HepG2 (cell line): ENCODE results near the gene MAP1LC3B. TPM values are rescaled to one million over a fixed set of nuclear protein-coding genes. Genes with fewer than 3 reads are reported as not detected.

Experiments used
- BRD4 ChIP-seq: sonication (generic); formaldehyde crosslinking; IDR thresholded peaks from 2 replicates; pipeline ENCODE4 v1.4.0; 2020; ENCODE audit warnings: missing genetic modification reagents
- HOXA9 ChIP-seq: sonication (generic); formaldehyde crosslinking; IDR thresholded peaks from 2 replicates; pipeline ENCODE4 v1.8.1; 2022; ENCODE audit warnings: missing genetic modification reagents, mild to moderate bottlenecking, moderate library complexity, borderline replicate concordance
- MBNL3 ChIP-seq: fragments of 250-450 bp; sonication (Bioruptor Pico); conservative IDR thresholded peaks from 2 replicates; pipeline ENCODE4 v1.8.0; 2022; ENCODE audit warnings: mild to moderate bottlenecking, inconsistent platforms
- MLX ChIP-seq: IDR thresholded peaks from 2 replicates; pipeline ENCODE4 v1.6.1; 2016
- SATB2 ChIP-seq: sonication (generic); formaldehyde crosslinking; IDR thresholded peaks from 2 replicates; pipeline ENCODE4 v1.5.0; 2020; ENCODE audit warnings: missing genetic modification reagents
- TEF ChIP-seq: sonication (generic); formaldehyde crosslinking; IDR thresholded peaks from 2 replicates; pipeline ENCODE4 v1.5.0; 2020; ENCODE audit warnings: missing genetic modification reagents
- THAP9 ChIP-seq: sonication (generic); formaldehyde crosslinking; IDR thresholded peaks from 2 replicates; pipeline ENCODE4; 2020; ENCODE audit warnings: missing genetic modification reagents, mild to moderate bottlenecking, borderline replicate concordance
- ZBTB40 ChIP-seq, 2 experiments: fragments of 450-650 bp in 1 of 2; sonication (generic) in 1 of 2; formaldehyde crosslinking in 1 of 2; IDR thresholded peaks; 2 replicates each; pipeline versions ENCODE4 v1.6.1 to v1.8.0; 2016 to 2022; ENCODE audit warnings: antibody characterized with exemption in 1 of 2, mild to moderate bottlenecking in 1 of 2, missing genetic modification reagents in 1 of 2
- ZFP82 ChIP-seq: sonication (generic); formaldehyde crosslinking; IDR thresholded peaks from 2 replicates; pipeline ENCODE4 v1.5.1; 2020; ENCODE audit warnings: mild to moderate bottlenecking, missing genetic modification reagents, borderline replicate concordance
- ZNF230 ChIP-seq: sonication (generic); formaldehyde crosslinking; IDR thresholded peaks from 2 replicates; pipeline ENCODE4 v1.4.0; 2020; ENCODE audit warnings: mild to moderate bottlenecking, missing genetic modification reagents
- ZNF547 ChIP-seq: sonication (generic); formaldehyde crosslinking; IDR thresholded peaks from 2 replicates; pipeline ENCODE4 v1.5.1; 2020; ENCODE audit warnings: mild to moderate bottlenecking, missing genetic modification reagents
- ZNF816 ChIP-seq: sonication (generic); formaldehyde crosslinking; IDR thresholded peaks from 2 replicates; pipeline ENCODE4 v1.8.0; 2022; ENCODE audit warnings: missing genetic modification reagents, mild to moderate bottlenecking, borderline replicate concordance
- ZSCAN25 ChIP-seq: sonication (generic); formaldehyde crosslinking; IDR thresholded peaks from 2 replicates; pipeline ENCODE4 v1.8.0; 2022; ENCODE audit warnings: mild to moderate bottlenecking, missing genetic modification reagents
- polyA plus RNA-seq, 8 experiments: library from polyadenylated mRNA; depleted of rRNA in 3 of 8; stranded (reverse) in 7 of 8; unstranded in 1 of 8; fragments of >200 nt; fragmentation: Illumina TruSeq in 4 of 8; extraction: Trizol in 4 of 8; gene quantifications; 2 replicates each; pipeline versions ENCODE4 v1.2.1 to v1.2.3, GENCODE V29; 2011 to 2016; ENCODE audit warnings: low read depth in 4 of 8, missing spikeins in 1 of 8, mixed read lengths in 1 of 8; ENCODE audit not compliant: insufficient read depth in 1 of 8
- total RNA-seq, 5 experiments: library from RNA; depleted of rRNA; stranded (reverse); fragments of >200 nt; fragmentation: Illumina TruSeq; extraction: Trizol; gene quantifications; 2 replicates each; pipeline ENCODE4 v1.2.3, GENCODE V29; 2016; ENCODE audit warnings: low read depth in 1 of 5

MAP1LC3B gene
- total and polyA plus RNA-seq, 2 of the 13 experiments (the other 11 are each of a cell fraction or from before 2014, with no cell fraction given): 15.7 to 37.4 TPM

GRCh38 chr16:87384162-87384874, 7.8 kb upstream of the MAP1LC3B start (continued):
- TF ChIP-seq HOXA9 (CRISPR knock-in tag) (no peak), BRD4 (CRISPR knock-in tag) (0 out of 2 replicates have a peak, but pooled peaks have one; percentile 16), SATB2 (CRISPR knock-in tag) (no peak), ZFP82 (CRISPR knock-in tag) (peak; percentile 79; the same call in 1 of the 2 replicates), ZNF547 (CRISPR knock-in tag) (peak; percentile 91; the same call in 1 of the 2 replicates), THAP9 (CRISPR knock-in tag) (peak; percentile 70), ZNF230 (peak; percentile 86; the same call in 1 of the 2 replicates), MBNL3 (CRISPR knock-in tag) (no peak), ZNF816 (peak; percentile 97), MLX (CRISPR knock-in tag) (no peak; the same call in 1 of the 2 replicates), ZSCAN25 (CRISPR knock-in tag) (peak; percentile 62; the same call in 1 of the 2 replicates), TEF (no peak), ZBTB40 (IDR thresholded peaks at IDR 0.05) (no peak), ZBTB40 (CRISPR knock-in tag; IDR thresholded peaks at IDR 0.05) (peak; percentile 78; the same call in 1 of the 2 replicates)
